Measurements from ENCODE around the gene WASF3.
"Not testable (repeated sequence)": the region's sequence is repeated elsewhere in the genome, so short reads cannot be mapped to it uniquely, and the experiment has no call there.

WASF3 gene

DNA sequence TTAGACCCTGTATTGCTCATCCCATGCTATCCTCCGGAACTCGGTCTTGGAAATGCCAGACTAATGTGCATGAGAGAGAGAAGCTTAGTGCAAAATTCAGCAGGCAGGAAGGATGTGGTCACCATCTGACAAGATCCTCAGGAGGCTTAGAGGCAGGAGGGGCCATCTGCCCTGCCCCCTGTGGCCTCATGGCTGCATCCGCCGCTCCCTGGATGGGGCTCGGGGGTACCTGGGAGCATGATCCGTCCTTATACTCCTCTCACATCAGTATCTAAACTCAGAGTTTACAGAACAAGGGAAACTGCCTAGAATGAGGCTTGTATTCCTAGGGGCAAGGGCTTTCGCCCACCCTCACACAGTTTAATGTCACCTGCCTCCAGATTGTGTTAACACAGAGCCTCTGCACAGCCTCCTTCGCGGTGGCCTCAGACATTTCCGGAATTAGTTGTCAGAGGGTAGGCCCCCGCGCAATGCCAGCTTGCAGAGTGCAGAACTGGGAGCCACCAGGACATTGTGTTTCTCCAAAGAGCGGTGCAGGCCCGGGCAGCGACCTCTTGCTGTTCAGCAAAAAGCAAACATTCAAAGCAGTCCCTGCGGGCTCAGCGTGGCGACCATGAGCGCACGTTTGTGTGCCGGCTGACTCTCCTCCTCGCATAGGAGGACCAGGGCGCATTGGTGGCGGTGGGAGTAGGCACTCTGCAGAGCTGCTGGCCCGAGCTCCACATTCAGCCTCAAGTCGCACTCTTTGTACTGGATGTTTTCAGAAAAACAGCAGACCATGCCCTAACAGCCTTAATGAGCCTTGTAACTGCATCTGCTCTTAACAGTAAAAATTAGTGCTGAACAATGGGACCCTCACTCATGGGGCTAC is 164.0 kb downstream of the WASF3 start:
- in situ Hi-C loops (cut with HindIII; ENCODE audit: low sequenced_read_pairs): no loop called here
- TF ChIP-seq, protein P1, sequence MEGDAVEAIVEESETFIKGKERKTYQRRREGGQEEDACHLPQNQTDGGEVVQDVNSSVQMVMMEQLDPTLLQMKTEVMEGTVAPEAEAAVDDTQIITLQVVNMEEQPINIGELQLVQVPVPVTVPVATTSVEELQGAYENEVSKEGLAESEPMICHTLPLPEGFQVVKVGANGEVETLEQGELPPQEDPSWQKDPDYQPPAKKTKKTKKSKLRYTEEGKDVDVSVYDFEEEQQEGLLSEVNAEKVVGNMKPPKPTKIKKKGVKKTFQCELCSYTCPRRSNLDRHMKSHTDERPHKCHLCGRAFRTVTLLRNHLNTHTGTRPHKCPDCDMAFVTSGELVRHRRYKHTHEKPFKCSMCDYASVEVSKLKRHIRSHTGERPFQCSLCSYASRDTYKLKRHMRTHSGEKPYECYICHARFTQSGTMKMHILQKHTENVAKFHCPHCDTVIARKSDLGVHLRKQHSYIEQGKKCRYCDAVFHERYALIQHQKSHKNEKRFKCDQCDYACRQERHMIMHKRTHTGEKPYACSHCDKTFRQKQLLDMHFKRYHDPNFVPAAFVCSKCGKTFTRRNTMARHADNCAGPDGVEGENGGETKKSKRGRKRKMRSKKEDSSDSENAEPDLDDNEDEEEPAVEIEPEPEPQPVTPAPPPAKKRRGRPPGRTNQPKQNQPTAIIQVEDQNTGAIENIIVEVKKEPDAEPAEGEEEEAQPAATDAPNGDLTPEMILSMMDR (IDR thresholded peaks at IDR 0.05; ENCODE audit: low read depth, low read length): no peak
- H3K4me3 ChIP-seq (ENCODE audit: low read depth, low read length): no peak overlapping the region
- DNase-seq (ENCODE audit: low read depth, low spot score): peak; percentile 10

DNA sequence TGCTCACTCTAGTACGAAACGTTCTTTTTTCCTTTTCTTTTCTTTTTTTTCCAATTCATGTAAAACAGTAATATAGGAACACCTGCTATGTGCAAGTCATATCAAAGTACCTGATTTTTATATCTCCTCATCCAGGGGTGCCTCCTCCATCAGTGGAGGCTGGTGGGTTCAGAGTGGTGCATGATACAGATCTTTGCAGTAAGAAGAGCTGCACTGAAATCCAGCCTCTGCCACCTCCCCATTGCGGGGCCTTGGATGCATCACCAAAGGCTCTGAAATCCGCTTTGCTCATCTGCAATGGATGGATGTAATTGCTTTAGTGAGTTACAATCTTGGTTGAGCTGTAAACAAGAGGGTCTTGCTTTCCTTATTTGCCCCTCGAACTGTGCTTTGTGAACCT is 164.8 kb downstream of the WASF3 start:
- DNase-seq (ENCODE audit: low read depth, low spot score): no peak
- TF ChIP-seq, protein P1 (IDR thresholded peaks at IDR 0.05; ENCODE audit: low read depth, low read length): no peak
- no peak overlapping the region for H3K4me3 ChIP-seq (ENCODE audit: low read depth, low read length)
- in situ Hi-C loops (cut with HindIII; ENCODE audit: low sequenced_read_pairs): no loop called here

DNA sequence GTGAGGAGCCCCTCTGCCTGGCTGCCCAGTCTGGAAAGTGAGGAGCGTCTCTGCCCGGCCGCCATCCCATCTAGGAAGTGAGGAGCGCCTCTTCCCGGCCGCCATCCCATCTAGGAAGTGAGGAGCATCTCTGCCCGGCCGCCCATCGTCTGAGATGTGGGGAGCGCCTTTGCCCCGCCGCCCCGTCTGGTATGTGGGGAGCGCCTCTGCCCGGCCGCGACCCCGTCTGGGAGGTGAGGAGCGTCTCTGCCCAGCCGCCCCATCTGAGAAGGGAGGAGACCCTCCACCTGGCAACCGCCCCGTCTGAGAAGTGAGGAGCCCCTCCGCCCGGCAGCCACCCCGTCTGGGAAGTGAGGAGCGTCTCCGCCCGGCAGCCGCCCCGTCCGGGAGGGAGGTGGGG is 166.1 kb downstream of the WASF3 start:
- H3K4me3 ChIP-seq (ENCODE audit: low read depth, low read length); in situ Hi-C loops (cut with HindIII; ENCODE audit: low sequenced_read_pairs); DNase-seq (ENCODE audit: low read depth, low spot score): not testable (repeated sequence)

DNA sequence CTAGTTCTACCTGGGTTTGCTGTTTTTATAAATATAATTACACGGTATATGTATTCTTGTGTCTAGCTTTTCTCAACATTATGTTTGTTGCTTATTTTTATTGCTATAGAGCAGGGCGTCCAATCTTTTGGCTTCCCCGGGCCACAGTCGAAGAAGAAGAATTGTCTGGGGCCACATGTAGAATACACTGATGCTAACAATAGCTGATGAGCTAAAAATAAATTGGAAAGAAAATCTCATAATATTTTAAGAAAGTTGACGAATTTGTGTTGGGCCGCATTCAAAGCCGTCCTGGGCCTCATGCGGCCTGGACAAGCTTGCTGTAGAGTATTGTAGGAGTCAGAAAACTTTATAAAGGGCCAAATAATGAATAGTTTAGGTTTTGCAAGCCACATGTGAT is 169.2 kb downstream of the WASF3 start:
- in situ Hi-C loops (cut with HindIII; ENCODE audit: low sequenced_read_pairs): no loop called here
- DNase-seq (ENCODE audit: low read depth, low spot score): no peak
- TF ChIP-seq, protein P1 (IDR thresholded peaks at IDR 0.05; ENCODE audit: low read depth, low read length): no peak
- H3K4me3 ChIP-seq (ENCODE audit: low read depth, low read length): no peak overlapping the region

DNA sequence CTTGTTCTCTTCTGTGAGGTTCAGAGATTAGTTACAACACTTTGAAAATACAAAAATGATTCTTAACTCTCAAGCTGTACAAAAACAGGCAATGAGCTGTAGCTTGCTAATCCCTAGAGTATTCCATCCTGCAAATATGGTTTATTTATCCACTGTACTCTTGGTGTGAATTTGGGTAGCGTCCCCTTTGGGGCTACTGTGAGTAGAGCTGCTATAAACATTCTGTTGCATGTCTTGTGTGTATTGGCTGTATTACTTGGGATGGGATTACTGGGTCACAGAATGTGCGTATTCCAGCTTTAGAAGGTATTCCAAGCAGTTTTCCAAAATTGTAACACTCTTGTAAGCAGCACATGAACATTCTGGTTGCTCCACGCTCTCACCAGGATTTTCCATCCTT is 169.6 kb downstream of the WASF3 start:
- H3K4me3 ChIP-seq (ENCODE audit: low read depth, low read length): no peak overlapping the region
- in situ Hi-C loops (cut with HindIII; ENCODE audit: low sequenced_read_pairs): no loop called here
- TF ChIP-seq, protein P1 (IDR thresholded peaks at IDR 0.05; ENCODE audit: low read depth, low read length): no peak
- DNase-seq (ENCODE audit: low read depth, low spot score): no peak

DNA sequence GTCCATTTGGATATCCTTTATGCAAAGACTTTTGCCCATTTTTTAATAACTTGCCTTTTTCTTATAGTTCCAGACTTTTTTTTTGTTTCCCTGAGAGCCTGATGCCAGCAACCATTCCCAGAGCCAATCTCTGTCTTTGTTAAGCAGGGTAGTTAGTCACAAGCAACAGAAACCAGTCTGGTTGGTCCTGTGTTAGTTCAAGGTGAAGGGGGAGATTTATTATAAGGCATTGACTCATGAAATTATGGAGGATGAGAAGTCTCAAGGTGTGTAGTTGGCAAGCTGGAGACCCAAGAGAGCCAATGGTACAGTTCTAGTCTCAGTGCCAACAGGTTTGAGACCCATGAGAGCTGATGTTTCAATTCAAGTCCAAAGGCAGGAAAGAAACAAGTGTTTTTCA is 170.2 kb downstream of the WASF3 start:
- DNase-seq (ENCODE audit: low read depth, low spot score): no peak
- H3K4me3 ChIP-seq (ENCODE audit: low read depth, low read length): no peak overlapping the region
- in situ Hi-C loops (cut with HindIII; ENCODE audit: low sequenced_read_pairs): no loop called here
- TF ChIP-seq, protein P1 (IDR thresholded peaks at IDR 0.05; ENCODE audit: low read depth, low read length): no peak

DNA sequence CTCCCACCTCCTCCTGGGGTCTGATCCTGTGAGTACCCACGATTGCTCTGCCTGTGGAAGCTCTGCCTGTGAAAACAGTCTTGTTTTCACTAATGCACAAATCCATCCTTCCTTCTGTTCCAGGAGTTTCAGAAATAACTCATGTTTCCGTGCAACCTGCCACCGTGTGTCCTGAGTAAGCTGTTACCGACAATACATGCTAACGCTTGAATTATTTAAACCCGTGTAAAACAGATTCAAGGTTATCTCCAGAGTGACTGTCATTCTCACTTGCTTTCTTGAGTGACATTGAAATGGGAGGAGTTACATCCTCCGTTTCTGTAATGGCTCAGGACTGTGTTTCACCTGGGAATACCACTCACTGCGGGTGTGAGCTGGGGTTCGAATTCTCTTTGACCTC is 178.2 kb downstream of the WASF3 start:
- in situ Hi-C loops (cut with HindIII; ENCODE audit: low sequenced_read_pairs): no loop called here
- DNase-seq (ENCODE audit: low read depth, low spot score): no peak
- TF ChIP-seq, protein P1 (IDR thresholded peaks at IDR 0.05; ENCODE audit: low read depth, low read length): no peak
- H3K4me3 ChIP-seq (ENCODE audit: low read depth, low read length): no peak overlapping the region

Data from astrocyte of the spinal cord (primary cell).